GM18517 (cell line): ENCODE data around the gene MTHFD1L.

Experiments used
- ATAC-seq: cut with Tn5 transposase; IDR thresholded peaks from one replicate; pipeline ENCODE4 v1.9.1; 2021; ENCODE audit warnings: mild to moderate bottlenecking, moderate library complexity; ENCODE audit not compliant: unreplicated experiment

The MTHFD1L gene

DNA sequence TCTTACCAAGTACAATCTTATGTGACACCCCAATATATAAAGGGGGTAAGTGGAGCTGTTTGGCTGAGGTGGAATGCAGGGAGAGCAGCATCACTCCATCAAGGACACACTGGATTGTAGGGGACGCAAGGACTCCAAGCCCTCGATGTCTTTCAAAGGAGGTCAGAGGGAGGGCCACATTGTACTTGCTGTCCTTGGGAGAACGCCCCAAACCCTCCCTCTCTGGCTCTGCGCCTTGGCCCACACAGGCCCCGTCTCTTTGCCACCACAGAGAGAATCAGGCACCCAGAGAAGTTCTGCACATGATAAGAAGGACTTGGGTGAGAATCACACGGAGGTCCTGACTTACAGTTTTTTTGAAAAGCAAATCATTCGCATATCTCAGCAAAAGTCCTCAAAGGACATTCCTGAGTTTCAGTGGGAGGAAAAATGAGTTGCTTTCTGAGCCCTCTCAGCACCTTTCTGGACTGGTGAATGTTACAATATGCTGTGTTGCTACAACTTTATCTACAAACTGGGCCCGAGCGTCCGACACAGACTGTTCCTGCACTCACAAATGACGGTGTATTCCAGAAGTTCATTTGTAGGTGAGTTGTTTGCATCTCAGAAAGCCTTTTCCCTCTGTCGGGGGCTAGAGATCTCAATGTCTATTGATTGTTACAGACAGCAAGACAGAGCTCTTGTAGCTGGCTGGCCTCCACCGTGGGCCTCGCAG, 281.8 kb downstream of the MTHFD1L start:
- ATAC-seq: no peak

DNA sequence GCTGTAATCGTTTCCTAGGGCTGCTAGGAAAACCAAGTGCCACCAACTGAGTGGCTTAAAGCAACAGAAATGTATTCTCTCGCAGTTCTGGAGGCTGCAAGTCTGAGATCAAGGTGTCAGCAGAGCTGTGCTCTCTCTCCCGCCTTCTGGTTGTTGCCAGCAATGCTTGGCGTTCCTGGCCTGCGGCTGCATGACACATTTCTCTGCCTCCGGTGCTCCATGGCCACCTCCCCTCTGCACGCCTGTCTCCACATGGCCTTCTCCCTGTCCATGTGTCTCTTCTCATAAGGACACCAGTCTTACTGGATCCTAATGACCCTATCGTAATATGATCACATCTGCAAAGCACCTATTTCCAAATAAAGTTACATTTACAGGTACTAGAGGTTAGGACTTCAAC, 282.6 kb downstream of the MTHFD1L start:
- ATAC-seq: no peak

GRCh38 chr6:151149793-151150192, 284.3 kb downstream of the MTHFD1L start:
- ATAC-seq: no peak
